Testis (tissue), 3 donors: ENCODE data around the gene FAM20C. TPM values are rescaled to one million over a fixed set of nuclear protein-coding genes. Genes with fewer than 3 reads are reported as not detected.

Source experiments
- DNase-seq: peaks from one replicate; pipeline ENCODE4 v3.0.0-alpha.2; 2019
- H3K27ac ChIP-seq, 2 donors: fragments of 200-600 bp; sonication (generic); one replicate each; pipeline ENCODE4 v1.5.1; 2019
- H3K27me3 ChIP-seq: fragments of 200-600 bp; sonication (generic); one replicate; pipeline ENCODE4 v1.5.1; 2019
- H3K36me3 ChIP-seq: fragments of 200-600 bp; sonication (generic); one replicate; pipeline ENCODE4 v1.5.1; 2017; ENCODE audit warnings: low read depth; ENCODE audit errors: missing control alignments
- H3K4me1 ChIP-seq: fragments of 200-600 bp; sonication (generic); one replicate; pipeline ENCODE4 v1.5.1; 2019
- H3K4me3 ChIP-seq, 2 donors: fragments of 200-600 bp; sonication (generic); one replicate each; pipeline ENCODE4 v1.5.1; 2017 to 2019
- H3K9me3 ChIP-seq: fragments of 200-600 bp; sonication (generic); one replicate; pipeline ENCODE4 v1.5.1; 2017
- POLR2A ChIP-seq: fragments of 450-650 bp; IDR thresholded peaks from one replicate; pipeline ENCODE4 v1.6.1; 2017; ENCODE audit warnings: antibody characterized with exemption, mild to moderate bottlenecking, moderate library complexity
- WGBS, 2 donors: methylation state at CpG; one replicate each; pipeline ENCODE4 v1.1.5; 2018; 5-methylcytosine and 5-hydroxymethylcytosine counted together
- intact Hi-C: fragments of 100-400 bp; cut with DNase I; formaldehyde crosslinking; loops from one replicate; pipeline ENCODE4 v1.15.1; 2023; ENCODE audit warnings: low total_unique reads
- polyA plus RNA-seq: library from polyadenylated mRNA; stranded (reverse); fragments of 350-450 nt; fragmentation: Illumina TruSeq; extraction: RNeasy Lipid Tissue Mini Kit (QIAGEN cat#74804); gene quantifications from one replicate; pipeline ENCODE4 v1.2.3, GENCODE V29; 2014; ENCODE audit warnings: low read depth, low replicate concordance; ENCODE audit not compliant: insufficient read depth
- total RNA-seq, 2 donors: library from RNA; depleted of rRNA; stranded (reverse); fragments of >200 nt; gene quantifications; one replicate each; pipeline ENCODE4 v1.2.3, GENCODE V29; 2016
- TF ChIP-seq, protein P1 (sequence below), 3 experiments: fragments of 450-650 bp in 2 of 3; fragments of 200-600 bp in 1 of 3; sonication (generic) in 1 of 3; IDR thresholded peaks; one replicate each; pipeline ENCODE4 v1.5.1; 2016 to 2019; ENCODE audit warnings: antibody characterized with exemption in 3 of 3, mild to moderate bottlenecking in 2 of 3, moderate library complexity in 1 of 3

Gene FAM20C
- total and polyA plus RNA-seq, 3 donors from 2014 or later, result 14.0 to 36.7 (median 34.0) TPM

DNA sequence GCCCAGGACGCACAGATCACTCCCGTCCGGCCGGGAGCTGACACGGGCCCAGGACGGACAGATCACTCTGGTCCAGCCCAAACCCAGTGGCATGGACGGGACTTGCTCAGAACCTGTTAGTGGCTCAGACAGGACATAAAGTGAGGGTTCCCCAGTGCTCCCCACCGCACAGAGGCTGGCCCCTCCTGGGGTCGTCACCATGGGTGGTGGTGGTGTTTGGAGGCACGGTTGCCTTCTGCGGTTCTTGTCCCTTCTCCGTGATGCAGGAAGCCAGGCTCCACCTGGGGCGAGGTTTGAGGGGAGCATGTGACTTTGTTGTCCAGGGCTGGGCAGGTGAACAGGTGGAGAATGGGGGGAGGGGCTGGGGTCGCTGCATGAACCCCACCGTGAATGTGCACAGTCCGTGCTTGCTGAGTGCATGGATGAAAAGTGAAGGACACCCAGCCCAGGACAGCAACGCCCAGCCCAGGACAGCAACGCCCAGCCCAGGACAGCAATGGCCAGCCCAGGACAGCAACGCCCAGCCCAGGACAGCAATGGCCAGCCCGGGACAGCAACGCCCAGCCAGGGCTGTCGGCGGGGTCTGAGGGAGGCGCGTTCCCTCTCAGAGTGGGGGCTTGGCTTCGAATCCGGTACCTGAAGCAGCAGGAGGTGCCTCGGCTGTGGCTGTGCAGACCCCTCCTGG lies 26.7 kb downstream of the FAM20C start:
- Histone ChIP-seq H3K27ac (peak overlapping the region in 1 of 2 donors; percentile 25), H3K9me3 (no peaks in the 10 kb centered on the region), H3K36me3 (no peaks in the 10 kb centered on the region), H3K4me3 (no peak overlapping the region), H3K4me1 (peaks cover 6% of the 10 kb centered on the region), H3K27me3 (no peaks in the 10 kb centered on the region)
- DNase-seq, result no peak
- WGBS, 2 donors, result 76 to 91% methylated on average over 10 to 27 of the region's 28 CpGs
- intact Hi-C loops, result no loop called here
- no peak for TF ChIP-seq POLR2A
- TF ChIP-seq, protein P1, sequence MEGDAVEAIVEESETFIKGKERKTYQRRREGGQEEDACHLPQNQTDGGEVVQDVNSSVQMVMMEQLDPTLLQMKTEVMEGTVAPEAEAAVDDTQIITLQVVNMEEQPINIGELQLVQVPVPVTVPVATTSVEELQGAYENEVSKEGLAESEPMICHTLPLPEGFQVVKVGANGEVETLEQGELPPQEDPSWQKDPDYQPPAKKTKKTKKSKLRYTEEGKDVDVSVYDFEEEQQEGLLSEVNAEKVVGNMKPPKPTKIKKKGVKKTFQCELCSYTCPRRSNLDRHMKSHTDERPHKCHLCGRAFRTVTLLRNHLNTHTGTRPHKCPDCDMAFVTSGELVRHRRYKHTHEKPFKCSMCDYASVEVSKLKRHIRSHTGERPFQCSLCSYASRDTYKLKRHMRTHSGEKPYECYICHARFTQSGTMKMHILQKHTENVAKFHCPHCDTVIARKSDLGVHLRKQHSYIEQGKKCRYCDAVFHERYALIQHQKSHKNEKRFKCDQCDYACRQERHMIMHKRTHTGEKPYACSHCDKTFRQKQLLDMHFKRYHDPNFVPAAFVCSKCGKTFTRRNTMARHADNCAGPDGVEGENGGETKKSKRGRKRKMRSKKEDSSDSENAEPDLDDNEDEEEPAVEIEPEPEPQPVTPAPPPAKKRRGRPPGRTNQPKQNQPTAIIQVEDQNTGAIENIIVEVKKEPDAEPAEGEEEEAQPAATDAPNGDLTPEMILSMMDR (IDR thresholded peaks at IDR 0.05), result no peak

DNA sequence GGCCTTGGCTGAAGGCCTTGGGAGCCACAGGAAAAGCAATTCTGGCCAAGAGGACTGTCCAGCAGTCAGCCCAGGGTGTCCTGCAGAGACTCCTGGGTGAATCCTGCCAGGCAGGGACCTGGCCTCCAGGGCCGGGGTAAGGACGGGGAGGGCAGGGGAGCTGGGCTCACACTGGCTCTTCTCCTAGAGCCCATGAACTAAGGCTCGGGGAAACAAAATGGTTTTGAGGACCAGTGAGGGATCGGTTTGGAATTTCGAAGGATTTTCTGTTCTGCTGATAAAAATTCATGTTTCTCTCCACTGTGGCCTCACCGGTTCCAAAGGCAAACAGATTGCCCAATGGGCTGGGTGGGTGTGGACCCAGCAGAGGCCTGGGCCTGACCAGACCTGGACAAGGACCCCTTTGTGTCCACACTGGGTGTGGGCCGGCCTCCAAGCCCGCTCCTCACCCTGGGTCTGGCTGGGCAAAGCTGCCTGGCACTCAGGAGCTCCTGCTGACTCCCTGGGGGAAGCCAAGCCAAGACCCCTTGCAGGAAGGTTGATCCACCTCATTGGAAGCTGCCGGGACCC lies 27.3 kb downstream of the FAM20C start:
- 81 to 84% methylated on average over 6 to 9 of the region's 9 CpGs for WGBS, 2 donors
- Histone ChIP-seq H3K4me3 (no peak overlapping the region), H3K27me3 (no peaks in the 10 kb centered on the region), H3K27ac (peak overlapping the region in 1 of 2 donors; percentile 25), H3K36me3 (no peaks in the 10 kb centered on the region), H3K4me1 (peaks cover 6% of the 10 kb centered on the region), H3K9me3 (no peaks in the 10 kb centered on the region)
- intact Hi-C loops, result no loop called here
- DNase-seq, result no peak
- TF ChIP-seq, protein P1 (IDR thresholded peaks at IDR 0.05), result no peak
- TF ChIP-seq POLR2A, result no peak

DNA sequence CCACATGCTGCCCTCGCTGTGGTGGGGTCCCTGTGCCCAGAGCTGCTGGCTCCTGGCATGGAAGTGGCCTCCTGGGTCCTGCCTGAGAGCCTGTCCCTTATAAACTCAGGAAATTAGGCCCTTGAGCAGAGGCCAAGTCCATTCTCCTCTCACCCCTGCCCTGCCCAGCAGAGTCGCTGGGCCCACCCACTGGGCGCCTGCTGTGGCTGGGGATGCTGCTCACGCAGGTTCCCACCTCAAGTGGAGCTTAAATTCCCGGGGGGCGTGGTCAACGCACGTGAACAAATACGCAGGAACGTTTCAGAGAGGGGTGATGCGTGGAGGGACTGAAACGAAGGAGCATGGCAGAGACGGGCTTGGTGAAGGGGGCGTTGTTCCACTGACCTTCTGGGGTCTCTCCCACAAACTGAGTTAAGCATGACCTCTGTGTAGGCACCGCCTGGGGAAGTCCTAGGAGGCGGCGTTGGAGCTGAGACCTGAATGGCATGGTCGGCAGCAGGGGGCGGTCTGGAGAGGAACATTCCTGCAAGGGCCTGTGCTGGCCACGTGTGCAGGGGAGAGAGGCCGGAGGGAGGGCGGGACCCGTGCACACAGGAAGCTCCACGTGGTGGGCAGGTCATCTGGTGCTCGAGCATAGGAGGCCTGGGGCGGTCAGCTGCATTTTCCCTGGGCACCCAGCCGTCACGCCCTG lies 27.9 kb downstream of the FAM20C start:
- 61 to 76% methylated on average over 22 to 28 of the region's 28 CpGs for WGBS, 2 donors
- H3K4me1 ChIP-seq, result peaks cover 6% of the 10 kb centered on the region
- H3K27ac ChIP-seq, result no peak overlapping the region
- no peaks in the 10 kb centered on the region for H3K9me3 ChIP-seq
- no peaks in the 10 kb centered on the region for H3K27me3 ChIP-seq
- DNase-seq, result no peak
- no peak overlapping the region for H3K4me3 ChIP-seq
- no peak for TF ChIP-seq POLR2A
- TF ChIP-seq, protein P1 (IDR thresholded peaks at IDR 0.05), result no peak
- no peaks in the 10 kb centered on the region for H3K36me3 ChIP-seq
- intact Hi-C loops, result no loop called here

DNA sequence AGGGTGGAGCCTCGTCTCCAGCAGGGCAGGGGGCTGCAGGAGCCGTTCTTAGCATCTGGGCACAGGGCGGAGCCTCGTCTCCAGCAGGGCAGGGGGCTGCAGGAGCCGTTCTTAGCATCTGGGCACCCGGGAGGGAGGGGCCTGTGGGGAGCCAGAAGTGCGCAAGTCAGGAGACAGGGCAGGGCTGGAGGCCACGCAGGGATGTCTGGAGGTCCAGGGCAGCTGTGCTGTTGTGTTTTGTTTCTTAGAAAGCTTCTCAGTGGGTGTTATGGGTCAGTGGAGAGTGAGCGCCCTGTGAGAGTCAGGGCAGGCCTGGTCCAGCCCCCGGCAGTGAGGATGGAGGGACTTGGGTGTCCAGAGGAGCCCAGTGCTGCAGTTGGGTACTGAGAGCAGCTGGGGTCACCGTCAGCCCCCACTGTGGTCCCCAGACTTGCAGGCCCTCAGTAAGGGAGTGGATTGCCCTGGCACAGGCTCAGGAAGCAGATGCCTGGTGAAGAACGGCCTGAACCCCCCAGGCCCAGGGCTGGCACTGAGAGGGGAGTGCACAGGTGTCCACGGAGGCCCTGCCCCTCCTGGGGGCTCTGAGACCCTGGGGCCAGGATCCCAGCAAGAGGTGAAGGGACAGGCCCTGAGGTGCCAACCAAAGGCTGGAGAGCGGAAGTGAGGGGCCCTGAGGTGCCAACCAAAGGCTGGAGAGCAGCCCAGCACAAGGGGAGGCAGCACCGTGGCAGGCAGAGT lies 29.8 kb downstream of the FAM20C start:
- WGBS, 2 donors, result 66 to 78% methylated on average over 8 to 15 of the region's 15 CpGs
- Histone ChIP-seq H3K4me1 (peaks cover 6% of the 10 kb centered on the region), H3K27me3 (no peaks in the 10 kb centered on the region), H3K4me3 (no peak overlapping the region), H3K27ac (no peak overlapping the region), H3K36me3 (no peaks in the 10 kb centered on the region), H3K9me3 (no peaks in the 10 kb centered on the region)
- TF ChIP-seq POLR2A, result no peak
- TF ChIP-seq, protein P1 (IDR thresholded peaks at IDR 0.05), result no peak
- intact Hi-C loops, result no loop called here
- DNase-seq, result no peak
